Measurements from ENCODE around the gene KCNE4.

DNA sequence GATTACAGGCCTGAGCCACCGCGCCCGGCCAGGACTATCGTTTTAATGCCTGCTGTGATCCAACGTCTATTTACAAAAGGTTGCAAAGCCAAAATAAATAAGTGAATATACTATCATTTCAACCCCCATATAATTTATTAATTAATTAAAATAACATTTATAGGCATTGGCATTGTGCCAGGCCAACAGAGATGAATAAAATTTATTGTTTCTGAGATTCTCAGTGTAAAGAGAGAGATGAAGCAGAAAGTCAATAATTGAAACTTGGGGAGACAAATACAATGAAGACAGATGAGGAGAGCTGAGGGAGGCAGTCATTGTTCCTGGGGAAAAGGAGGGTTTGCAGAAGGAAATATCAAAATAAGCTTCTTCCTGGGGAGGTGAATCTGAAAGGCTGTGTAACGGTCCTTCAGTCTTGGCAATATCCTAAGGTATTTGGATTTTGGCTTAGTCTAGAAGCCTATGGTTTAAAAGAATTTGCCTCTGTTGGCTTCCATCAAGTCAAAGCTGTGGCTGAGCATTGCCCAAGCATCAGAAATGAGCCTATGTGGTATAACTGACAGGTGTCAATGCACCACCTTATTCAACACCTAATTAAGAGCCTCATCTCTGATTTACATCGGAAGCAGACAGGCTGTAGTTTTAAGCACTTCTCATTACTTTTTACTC lies 31.5 kb downstream of the KCNE4 start:
- TF ChIP-seq, protein P1, sequence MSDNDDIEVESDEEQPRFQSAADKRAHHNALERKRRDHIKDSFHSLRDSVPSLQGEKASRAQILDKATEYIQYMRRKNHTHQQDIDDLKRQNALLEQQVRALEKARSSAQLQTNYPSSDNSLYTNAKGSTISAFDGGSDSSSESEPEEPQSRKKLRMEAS (IDR thresholded peaks at IDR 0.05; ENCODE audit: low read depth) = no peak
- TF ChIP-seq, protein P2, sequence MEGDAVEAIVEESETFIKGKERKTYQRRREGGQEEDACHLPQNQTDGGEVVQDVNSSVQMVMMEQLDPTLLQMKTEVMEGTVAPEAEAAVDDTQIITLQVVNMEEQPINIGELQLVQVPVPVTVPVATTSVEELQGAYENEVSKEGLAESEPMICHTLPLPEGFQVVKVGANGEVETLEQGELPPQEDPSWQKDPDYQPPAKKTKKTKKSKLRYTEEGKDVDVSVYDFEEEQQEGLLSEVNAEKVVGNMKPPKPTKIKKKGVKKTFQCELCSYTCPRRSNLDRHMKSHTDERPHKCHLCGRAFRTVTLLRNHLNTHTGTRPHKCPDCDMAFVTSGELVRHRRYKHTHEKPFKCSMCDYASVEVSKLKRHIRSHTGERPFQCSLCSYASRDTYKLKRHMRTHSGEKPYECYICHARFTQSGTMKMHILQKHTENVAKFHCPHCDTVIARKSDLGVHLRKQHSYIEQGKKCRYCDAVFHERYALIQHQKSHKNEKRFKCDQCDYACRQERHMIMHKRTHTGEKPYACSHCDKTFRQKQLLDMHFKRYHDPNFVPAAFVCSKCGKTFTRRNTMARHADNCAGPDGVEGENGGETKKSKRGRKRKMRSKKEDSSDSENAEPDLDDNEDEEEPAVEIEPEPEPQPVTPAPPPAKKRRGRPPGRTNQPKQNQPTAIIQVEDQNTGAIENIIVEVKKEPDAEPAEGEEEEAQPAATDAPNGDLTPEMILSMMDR (IDR thresholded peaks at IDR 0.05) = no peak
- no peak for TF ChIP-seq POLR2AphosphoS5 (IDR thresholded peaks at IDR 0.05; ENCODE audit: low read depth, low read length)
- no peak for TF ChIP-seq RAD21 (IDR thresholded peaks at IDR 0.05; ENCODE audit: low read length)

Measured in SK-N-SH (cell line).